Stomach (tissue), 9 donors: ENCODE results near the gene C5orf63. TPM values are rescaled to one million over a fixed set of nuclear protein-coding genes. Genes with fewer than 3 reads are reported as not detected.

Source experiments
- DNase-seq, 2 donors: peaks; one replicate each; pipeline versions ENCODE4 v3.0.0 to v3.0.0-alpha.2; 2013 to 2019
- H3K27ac ChIP-seq, 5 donors: fragments of 200-600 bp in 4 of 5; sonication (generic) in 4 of 5; one replicate each; pipeline ENCODE4 v1.5.1; 2013 to 2019; ENCODE audit warnings: mild to moderate bottlenecking in 1 of 5, moderate library complexity in 1 of 5
- H3K27me3 ChIP-seq, 3 donors: fragments of 200-600 bp; sonication (generic); one replicate each; pipeline ENCODE4 v1.5.1; 2017 to 2019; ENCODE audit warnings: mixed run types in 1 of 3
- H3K36me3 ChIP-seq, 4 donors: fragments of 200-600 bp; sonication (generic); 1 replicate in 3 of 4; 2 replicates in 1 of 4; pipeline ENCODE4 v1.5.1; 2016 to 2019
- H3K4me1 ChIP-seq, 4 donors: fragments of 200-600 bp; sonication (generic); one replicate each; pipeline ENCODE4 v1.5.1; 2016 to 2019
- H3K4me3 ChIP-seq, 4 donors: fragments of 200-600 bp; sonication (generic) in 3 of 4; one replicate each; pipeline ENCODE4 v1.5.1; 2016 to 2019; ENCODE audit warnings: mild to moderate bottlenecking in 1 of 4
- H3K9me3 ChIP-seq, 4 donors: fragments of 200-600 bp; sonication (generic); one replicate each; pipeline ENCODE4 v1.5.1; 2016 to 2019
- CTCF ChIP-seq, 7 experiments: fragments of 450-650 bp in 4 of 7; fragments of 200-600 bp in 3 of 7; sonication (generic) in 3 of 7; IDR thresholded peaks; one replicate each; pipeline ENCODE4 v1.5.1; 2016 to 2019; ENCODE audit warnings: antibody characterized with exemption in 7 of 7, control low read depth in 2 of 7, mild to moderate bottlenecking in 1 of 7
- EP300 ChIP-seq: sonication (generic); formaldehyde crosslinking; IDR thresholded peaks from one replicate; pipeline ENCODE4 v1.6.1; 2017; ENCODE audit warnings: antibody characterized with exemption
- POLR2A ChIP-seq, 4 donors: fragments of 450-650 bp; IDR thresholded peaks; one replicate each; pipeline ENCODE4 v1.6.1; 2016; ENCODE audit warnings: antibody characterized with exemption in 4 of 4, control low read depth in 2 of 4, mild to moderate bottlenecking in 1 of 4, moderate library complexity in 1 of 4
- POLR2AphosphoS5 ChIP-seq, 3 donors: sonication (generic); formaldehyde crosslinking; IDR thresholded peaks; one replicate each; pipeline ENCODE4 v1.6.1; 2016; ENCODE audit warnings: antibody characterized with exemption in 3 of 3
- WGBS, 5 donors: extraction: QIAGEN DNeasy Blood & Tissue Kit in 3 of 5; methylation state at CpG; one replicate each; pipeline versions ENCODE4 v1.1.5 to v1.1.7; 2013 to 2018; 5-methylcytosine and 5-hydroxymethylcytosine counted together
- intact Hi-C: fragments of 100-400 bp; cut with DNase I; formaldehyde crosslinking; loops from one replicate; pipeline ENCODE4 v1.15.1; 2023; ENCODE audit warnings: low total_unique reads
- polyA plus RNA-seq, 3 donors: library from polyadenylated mRNA; stranded (reverse); fragments of 200-250 nt; gene quantifications; one replicate each; pipeline ENCODE4 v1.2.3, GENCODE V29; 2013
- total RNA-seq, 5 donors: library from RNA; depleted of rRNA; stranded (reverse); fragments of >200 nt; gene quantifications; one replicate each; pipeline versions ENCODE4 v1.1.0 to v1.2.3, GENCODE V29; 2014 to 2016
- donor health status: healthy with polysubstance abuse.
- donor health status: Bipolar disorder and iron deficiency.
- donor health status: healthy.

Gene C5orf63
- total and polyA plus RNA-seq, 8 donors: 0.45 to 16.8 (median 5.0) TPM

DNA sequence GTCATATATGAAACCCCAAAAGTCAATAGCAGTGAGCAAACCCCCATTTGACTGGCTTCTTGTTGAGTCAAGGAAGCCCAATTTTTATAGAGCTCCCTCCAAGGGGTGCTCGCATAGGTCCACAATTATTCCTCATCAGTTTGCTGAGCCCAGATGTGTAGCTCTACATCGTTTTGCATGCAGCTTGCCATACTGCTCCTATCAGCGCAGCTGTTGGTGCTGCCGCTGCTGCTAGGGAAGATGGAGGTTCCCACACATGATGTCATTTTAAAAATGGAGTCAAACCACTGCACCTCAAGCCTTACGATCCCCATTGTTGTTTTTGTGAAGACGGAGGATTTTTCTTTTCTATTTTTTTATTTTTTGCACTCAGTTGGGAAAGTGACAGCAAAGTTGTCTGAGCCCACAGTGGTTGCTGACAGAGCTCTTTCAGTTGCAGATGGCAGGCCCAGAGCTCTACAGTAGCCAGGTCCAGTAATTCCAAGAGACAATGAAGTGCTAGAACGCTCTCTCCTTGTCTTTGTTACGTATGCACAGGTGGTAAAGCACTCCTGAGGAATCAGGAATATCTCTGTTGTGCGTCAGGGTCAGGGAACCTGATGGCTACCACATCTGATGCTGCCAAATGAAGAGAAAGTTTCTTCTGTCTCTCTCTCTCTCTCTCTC is 23.2 kb upstream of the C5orf63 start:
- 79 to 85% (median 80%) methylated on average over 9 of the region's 9 CpGs for WGBS, 5 donors
- Histone ChIP-seq H3K9me3 (no peaks in the 10 kb centered on the region), H3K27me3 (no peaks in the 10 kb centered on the region), H3K36me3 (no peaks in the 10 kb centered on the region), H3K4me1 (no peaks in the 10 kb centered on the region), H3K4me3 (no peak overlapping the region), H3K27ac (no peak overlapping the region)
- DNase-seq: no peak
- TF ChIP-seq CTCF (IDR thresholded peaks at IDR 0.05) (no peak), POLR2A (IDR thresholded peaks at IDR 0.05) (no peak), EP300 (no peak), POLR2AphosphoS5 (IDR thresholded peaks at IDR 0.05) (no peak)
- intact Hi-C loops: no loop called here

DNA sequence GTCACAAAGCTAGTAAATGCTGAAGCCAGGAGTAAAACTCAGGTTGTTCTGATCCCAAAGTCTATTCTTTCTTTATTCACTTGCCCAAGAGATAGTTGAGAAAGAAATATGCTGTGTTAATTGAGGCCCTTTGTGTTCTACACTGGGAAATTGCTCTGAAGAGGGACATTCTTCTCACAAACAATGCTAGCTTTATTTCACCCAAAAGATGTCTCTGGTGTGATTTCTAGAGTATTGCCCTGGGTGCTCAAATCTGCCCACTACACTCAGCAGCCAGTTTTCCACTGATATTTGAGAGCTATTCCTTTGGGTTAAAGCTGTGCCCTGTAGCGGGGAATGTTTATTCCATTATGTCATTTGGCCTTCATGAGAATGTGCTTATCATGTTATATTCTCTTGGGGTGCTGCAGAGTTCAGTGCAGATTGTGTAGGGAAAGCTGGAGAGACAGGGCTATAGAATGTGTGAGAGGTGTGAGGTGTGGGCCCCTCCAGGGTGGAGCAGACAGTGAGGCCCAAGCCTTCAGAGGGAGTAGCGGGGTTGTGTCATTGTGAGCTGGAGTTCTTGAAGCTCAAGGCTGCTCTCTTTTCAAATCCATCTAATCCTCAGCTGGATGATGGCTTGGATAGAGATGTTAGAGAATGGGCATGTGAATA is 21.0 kb upstream of the C5orf63 start:
- Histone ChIP-seq H3K4me1 (no peaks in the 10 kb centered on the region), H3K36me3 (no peaks in the 10 kb centered on the region), H3K27me3 (no peaks in the 10 kb centered on the region), H3K27ac (no peak overlapping the region), H3K4me3 (no peak overlapping the region), H3K9me3 (no peaks in the 10 kb centered on the region)
- DNase-seq: no peak
- WGBS, 5 donors: 94 to 97% (median 95%) methylated on average over 2 of the region's 2 CpGs
- intact Hi-C loops: no loop called here
- TF ChIP-seq CTCF (IDR thresholded peaks at IDR 0.05): no peak
- TF ChIP-seq POLR2AphosphoS5 (IDR thresholded peaks at IDR 0.05): no peak
- TF ChIP-seq POLR2A (IDR thresholded peaks at IDR 0.05): no peak
- TF ChIP-seq EP300: no peak

- Histone ChIP-seq H3K36me3 (no peaks in the 10 kb centered on the region), H3K27ac (no peak overlapping the region), H3K27me3 (no peaks in the 10 kb centered on the region), H3K4me1 (no peaks in the 10 kb centered on the region), H3K9me3 (no peaks in the 10 kb centered on the region), H3K4me3 (no peak overlapping the region)
- DNase-seq: no peak
- WGBS, 5 donors: 63 to 73% (median 70%) methylated on average over 3 of the region's 3 CpGs
- TF ChIP-seq CTCF (IDR thresholded peaks at IDR 0.05) (no peak), EP300 (no peak), POLR2A (IDR thresholded peaks at IDR 0.05) (no peak), POLR2AphosphoS5 (IDR thresholded peaks at IDR 0.05) (no peak)
- intact Hi-C loops: no loop called here
Observed at GRCh38 chr5:127092690-127093089, 19.4 kb upstream of the C5orf63 start.

GRCh38 chr5:127089191-127089590 is 15.9 kb upstream of the C5orf63 start:
- Histone ChIP-seq H3K27ac (no peak overlapping the region), H3K36me3 (no peaks in the 10 kb centered on the region), H3K27me3 (no peaks in the 10 kb centered on the region), H3K9me3 (no peaks in the 10 kb centered on the region), H3K4me3 (no peak overlapping the region), H3K4me1 (no peaks in the 10 kb centered on the region)
- no peak for TF ChIP-seq POLR2AphosphoS5 (IDR thresholded peaks at IDR 0.05)
- no peak for TF ChIP-seq CTCF (IDR thresholded peaks at IDR 0.05)
- no peak for TF ChIP-seq EP300
- TF ChIP-seq POLR2A (IDR thresholded peaks at IDR 0.05): no peak
- no peak for DNase-seq
- intact Hi-C loops: no loop called here
